T1000 (cell line): Measurements from ENCODE around the gene MEG3.
A peak's percentile ranks its signal among the peaks of the same experiment; 100 is the strongest.
"Not testable (repeated sequence)": the region's sequence is repeated elsewhere in the genome, so short reads cannot be mapped to it uniquely, and the experiment has no call there.

ENCODE experiments used
- DNase-seq: peaks from one replicate; lab custom pipeline; 2025; ENCODE audit warnings: mixed read lengths; lab: John Stamatoyannopoulos, UW

The MEG3 gene

GRCh38 chr14:100815478-100816285, 10.2 kb upstream of the MEG3 start:
- DNase-seq, result no peak

- DNase-seq, result no peak
Measured at GRCh38 chr14:100816286-100816949, 9.5 kb upstream of the MEG3 start.

DNA sequence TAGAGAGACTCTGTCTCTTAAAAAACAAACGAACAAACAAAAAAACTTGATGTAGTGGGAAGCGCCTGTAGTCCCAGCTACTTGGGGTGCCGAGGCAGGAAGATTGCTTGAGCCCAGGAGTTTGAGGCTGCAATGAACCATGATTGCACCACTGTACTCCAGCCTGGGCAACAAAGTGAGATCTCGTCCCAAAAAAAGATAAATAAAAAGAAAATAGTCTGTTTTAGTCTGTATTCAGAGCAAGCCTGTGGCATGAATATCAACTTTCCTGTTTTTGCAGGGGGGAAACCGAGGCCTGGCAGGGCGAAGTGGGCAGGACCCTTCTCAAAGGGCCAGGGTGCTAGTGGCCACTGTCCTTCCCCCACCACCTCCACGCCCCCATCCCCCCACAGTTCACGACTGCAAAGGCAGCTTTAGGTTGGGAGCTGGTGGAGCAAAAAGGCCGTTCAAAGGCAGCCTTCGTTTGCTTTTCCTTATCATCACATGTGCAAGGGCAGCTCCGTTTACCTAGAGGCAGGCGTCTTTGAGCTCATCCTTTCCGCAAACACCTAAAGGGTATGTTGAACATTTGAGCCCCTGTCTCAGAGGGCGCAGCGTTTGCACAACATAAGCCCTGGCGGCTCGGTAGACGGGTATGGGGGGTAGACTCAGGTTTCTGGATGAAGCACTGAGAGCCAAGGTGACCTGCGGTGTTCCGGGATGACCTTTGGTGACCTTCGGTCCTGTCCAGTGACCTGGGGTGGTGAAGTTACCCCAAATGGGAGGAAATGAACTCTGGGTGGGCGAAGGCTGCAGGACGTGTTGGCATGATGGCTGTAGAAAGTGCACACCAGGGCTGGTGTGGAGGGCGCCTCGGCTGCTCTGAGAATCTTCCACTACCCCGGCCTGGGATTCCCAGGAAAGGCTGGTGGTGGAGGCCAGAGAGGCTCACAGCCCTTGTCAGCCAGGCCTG, 8.7 kb upstream of the MEG3 start:
- DNase-seq, result no peak

GRCh38 chr14:100818221-100818699, 7.7 kb upstream of the MEG3 start:
- no peak for DNase-seq

DNA sequence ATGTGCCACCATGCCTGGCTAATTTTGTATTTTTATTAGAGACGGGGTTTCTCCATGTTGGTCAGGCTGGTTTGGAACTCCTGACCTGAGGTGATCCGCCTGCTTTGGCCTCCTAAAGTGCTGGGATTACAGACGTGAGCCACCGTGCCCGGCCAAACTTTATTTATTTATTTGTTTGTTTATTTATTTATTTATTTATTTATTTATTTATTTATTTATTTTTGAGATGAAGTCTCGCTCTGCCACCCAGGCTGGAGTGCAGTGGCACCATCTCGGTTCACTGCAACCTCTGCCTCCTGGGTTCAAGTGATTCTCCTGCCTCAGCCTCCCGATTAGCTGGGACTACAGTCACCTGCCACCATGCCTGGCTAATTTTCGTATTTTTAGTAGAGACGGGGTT, 7.0 kb upstream of the MEG3 start:
- not testable (repeated sequence) for DNase-seq

DNA sequence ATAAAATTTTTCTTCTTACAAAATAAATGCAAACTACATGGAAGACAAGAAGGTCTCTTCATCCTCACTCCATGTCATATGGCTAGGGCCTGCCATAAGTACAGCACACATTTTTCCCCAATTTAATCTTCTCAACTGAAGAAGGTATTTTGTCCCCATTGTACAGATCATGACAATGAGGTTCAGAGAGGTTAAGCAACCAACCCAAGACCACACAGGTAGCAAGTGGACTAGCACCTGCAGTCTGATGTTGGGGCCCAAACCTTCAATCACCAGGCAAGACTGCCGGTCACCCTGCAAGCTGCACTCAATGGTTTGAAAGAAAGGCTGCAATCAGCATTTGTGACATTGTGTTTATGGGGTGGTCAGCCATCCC, 6.5 kb upstream of the MEG3 start:
- DNase-seq, result no peak

GRCh38 chr14:100819829-100820475, 6.0 kb upstream of the MEG3 start:
- DNase-seq, result no peak

GRCh38 chr14:100820957-100821356, 5.0 kb upstream of the MEG3 start:
- no peak for DNase-seq

- no peak for DNase-seq
Measured at GRCh38 chr14:100822013-100822412, 3.9 kb upstream of the MEG3 start.

DNA sequence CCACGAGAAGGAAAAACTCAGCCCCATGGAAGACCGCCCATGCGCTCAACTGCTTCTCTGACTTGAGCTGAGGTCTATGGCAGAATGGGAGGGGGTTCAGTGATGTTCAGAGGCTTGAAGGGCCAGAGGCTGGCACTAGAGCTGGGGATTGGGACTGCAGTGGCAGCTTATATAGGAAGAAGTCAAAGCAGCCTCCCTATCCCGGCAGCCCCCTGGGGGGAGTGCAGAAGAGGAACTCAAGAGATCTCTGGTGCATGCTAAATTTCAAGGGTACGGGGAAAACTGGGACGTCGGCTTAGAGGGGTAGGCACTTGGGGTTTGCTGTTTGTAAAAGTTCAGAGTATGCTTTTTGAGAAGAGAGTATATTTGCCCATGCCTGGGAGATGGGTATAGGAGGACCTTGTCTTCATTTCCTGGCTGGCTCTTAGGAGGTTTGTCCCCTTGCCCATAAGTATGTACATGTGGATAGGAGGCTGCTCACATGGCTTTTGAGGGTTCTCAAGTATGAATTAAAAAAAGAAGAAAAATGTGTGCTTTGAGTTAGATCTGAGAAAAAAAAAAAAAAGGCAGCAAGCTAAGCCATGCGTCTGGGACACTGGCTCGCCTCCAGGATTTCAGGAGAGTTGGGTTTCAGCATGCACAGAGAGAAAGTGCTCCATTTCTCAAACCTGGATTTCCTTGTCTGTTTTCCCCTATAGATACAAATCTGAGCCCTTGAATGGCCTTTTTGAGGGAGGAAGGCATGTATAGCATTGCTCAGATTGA, 3.2 kb upstream of the MEG3 start:
- no peak for DNase-seq

GRCh38 chr14:100823413-100824080, 2.4 kb upstream of the MEG3 start:
- no peak for DNase-seq

DNA sequence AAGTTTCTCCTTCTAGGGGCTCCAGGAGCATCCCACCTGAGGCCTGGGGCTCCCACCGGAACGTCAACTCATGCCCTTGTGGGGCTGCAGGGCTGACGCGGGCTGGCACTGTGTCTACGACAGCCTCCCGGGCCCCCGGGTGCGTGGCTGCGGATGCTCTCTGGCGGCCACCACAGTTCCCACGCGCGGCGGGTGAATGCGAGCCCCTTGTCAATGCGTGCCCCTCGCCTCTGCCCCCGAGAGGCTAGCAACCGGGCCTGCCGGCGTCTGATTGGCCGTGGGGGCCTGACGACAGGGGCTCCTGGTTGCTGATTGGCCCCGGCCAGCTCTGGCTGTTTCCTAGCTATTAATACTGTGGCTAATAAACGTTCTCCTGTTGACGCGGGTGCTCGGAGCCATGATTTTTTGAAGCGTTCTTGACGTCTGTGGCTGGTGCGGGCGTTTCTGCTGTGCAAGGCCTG, 1.8 kb upstream of the MEG3 start:
- DNase-seq, result no peak

DNA sequence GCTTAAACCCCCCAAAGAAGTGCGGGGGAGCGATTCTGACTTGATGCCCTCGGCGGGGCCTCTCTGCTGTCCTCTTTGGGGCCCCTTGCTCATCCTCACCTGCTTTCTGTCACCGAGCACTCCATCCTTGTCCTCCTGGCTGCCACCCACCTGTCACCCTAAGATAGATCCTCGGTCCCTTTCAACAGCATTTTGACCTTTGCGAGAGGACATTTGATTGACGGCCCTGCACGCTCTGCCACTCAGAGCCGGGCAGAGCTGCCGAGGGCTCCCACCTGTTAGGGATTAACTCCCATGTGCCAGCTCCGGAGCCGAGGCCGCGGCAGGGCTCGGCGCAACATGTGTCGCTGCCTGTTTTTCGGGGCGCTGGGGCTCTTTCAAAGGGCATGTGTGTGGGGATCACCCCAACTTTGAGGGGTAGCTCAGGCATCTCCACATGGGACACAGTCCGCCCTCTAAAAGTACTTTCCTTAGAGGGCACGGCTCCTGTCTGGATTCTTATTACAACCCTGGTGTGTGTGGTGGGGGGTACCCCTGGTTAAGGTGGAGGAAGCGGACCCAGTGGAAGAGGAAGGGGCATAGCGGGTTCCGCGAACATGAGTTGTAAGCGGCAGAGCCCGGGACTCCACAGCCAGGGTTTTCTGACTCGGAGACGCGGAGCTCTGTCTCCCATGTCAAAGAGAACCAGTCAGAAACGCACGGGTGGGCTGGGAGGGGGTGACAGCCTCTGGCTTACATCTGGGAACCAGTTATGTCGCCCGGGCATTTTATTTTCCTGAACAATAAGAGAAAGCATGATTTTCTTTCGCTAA, 811 bp upstream of the MEG3 start:
- DNase-seq, result no peak

GRCh38 chr14:100826391-100827100, 628 bp downstream of the MEG3 start:
- DNase-seq, result no peak

DNA sequence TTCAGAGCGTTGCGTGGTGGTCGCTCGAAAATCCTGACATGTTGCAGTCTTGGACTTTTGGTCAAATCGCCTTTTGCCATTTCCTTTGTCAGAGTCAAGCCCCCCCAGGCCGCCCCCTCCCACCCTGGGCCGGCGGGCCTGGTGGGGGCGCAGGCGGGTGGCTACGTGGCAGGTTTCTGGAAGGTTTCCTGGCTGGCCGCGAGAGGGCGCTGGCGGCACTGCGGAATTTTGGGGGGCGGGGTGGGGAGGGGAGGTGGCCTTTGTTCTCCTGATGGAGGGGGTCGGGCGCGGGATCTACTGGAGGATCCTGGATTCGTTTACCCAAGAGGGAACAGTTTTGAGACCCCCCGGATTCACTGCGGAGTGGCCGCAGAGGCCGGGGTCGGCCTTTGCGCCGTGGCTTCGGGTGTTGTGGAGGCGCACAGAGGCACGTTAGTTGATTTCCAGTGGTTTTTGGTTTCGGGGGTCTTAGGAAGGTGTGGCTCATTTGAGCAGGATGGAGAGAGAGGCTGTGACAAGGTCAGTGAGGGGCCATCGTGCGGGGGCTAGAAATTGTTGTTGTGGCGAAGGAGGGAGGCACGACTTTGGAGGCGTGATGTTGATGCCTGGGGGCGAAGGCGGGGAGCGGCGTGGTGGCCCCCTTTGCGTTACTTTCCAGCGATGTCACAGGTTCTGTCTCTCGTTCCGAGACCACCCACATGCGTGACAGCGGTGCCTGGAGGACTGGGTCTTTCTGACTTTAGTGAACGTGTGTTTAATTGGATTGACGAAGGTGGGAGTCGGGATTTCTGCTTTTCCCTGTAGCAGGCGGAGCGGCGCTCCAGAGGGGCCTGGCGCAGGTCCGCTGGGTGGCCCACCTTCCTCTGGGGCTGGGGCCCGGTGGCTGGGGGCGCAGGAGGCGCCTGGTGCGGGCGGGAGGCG, 1.4 kb downstream of the MEG3 start:
- peak; percentile 10 for DNase-seq

- DNase-seq, result peak; percentile 68
Measured at GRCh38 chr14:100828031-100828769, 2.3 kb downstream of the MEG3 start.

GRCh38 chr14:100830681-100831080, 4.8 kb downstream of the MEG3 start:
- DNase-seq, result no peak
